ENCODE data around the gene CLEC11A.
"Not testable (repeated sequence)": the region's sequence is repeated elsewhere in the genome, so short reads cannot be mapped to it uniquely, and the experiment has no call there.

DNA sequence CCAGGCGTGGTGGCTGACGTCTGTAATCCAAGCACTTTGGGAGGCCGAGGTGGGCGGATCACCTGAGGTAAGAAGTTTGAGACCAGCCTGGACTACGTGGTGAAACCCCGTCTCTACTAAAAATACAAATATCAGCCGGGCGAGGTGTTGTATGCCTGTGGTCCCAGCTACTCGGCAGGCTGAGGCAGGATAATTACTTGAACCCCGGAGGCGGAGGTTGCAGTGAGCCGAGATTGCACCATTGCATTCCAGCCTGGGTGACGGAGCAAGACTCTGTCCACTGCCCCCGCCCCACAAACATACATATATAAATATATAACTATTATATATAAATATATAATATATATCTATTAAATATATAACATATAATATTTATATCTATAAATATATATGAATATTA lies 24.0 kb downstream of the CLEC11A start:
- not testable (repeated sequence) for TF ChIP-seq POLR2A, CTCF, EP300 (IDR thresholded peaks at IDR 0.05)

All from upper lobe of left lung (tissue), 4 donors.